Transverse colon (tissue), 4 donors: Measurements from ENCODE around the gene GALNT2.

ENCODE experiments used
- CTCF ChIP-seq, 5 experiments: fragments of 200-600 bp in 3 of 5; fragments of 450-650 bp in 2 of 5; sonication (generic) in 3 of 5; IDR thresholded peaks; 1 replicate in 2 of 5; 2 replicates in 3 of 5; pipeline ENCODE4 v1.5.1; 2016 to 2017; ENCODE audit warnings: antibody characterized with exemption in 5 of 5, inconsistent platforms in 3 of 5, mild to moderate bottlenecking in 2 of 5, moderate library complexity in 1 of 5
- EP300 ChIP-seq: sonication (generic); formaldehyde crosslinking; IDR thresholded peaks from one replicate; pipeline ENCODE4 v1.6.1; 2017; ENCODE audit warnings: antibody characterized with exemption, low read depth
- POLR2A ChIP-seq: fragments of 450-650 bp; IDR thresholded peaks from one replicate; pipeline ENCODE4 v1.6.1; 2016; ENCODE audit warnings: antibody characterized with exemption, mild to moderate bottlenecking, moderate library complexity
- POLR2AphosphoS5 ChIP-seq, 3 donors: sonication (generic); formaldehyde crosslinking; IDR thresholded peaks; one replicate each; pipeline ENCODE4 v1.6.1; 2016; ENCODE audit warnings: antibody characterized with exemption in 3 of 3

GRCh38 chr1:230104395-230105244 is 37.6 kb downstream of the GALNT2 start:
- TF ChIP-seq CTCF (IDR thresholded peaks at IDR 0.05) = no peak
- peak; percentile 74 to 89 (median 81) for TF ChIP-seq POLR2AphosphoS5 (IDR thresholded peaks at IDR 0.05)
- no peak for TF ChIP-seq POLR2A
- no peak for TF ChIP-seq EP300
